Skeletal muscle satellite cell (primary cell): ENCODE data around the gene ASIC5. TPM values are rescaled to one million over a fixed set of nuclear protein-coding genes. Genes with fewer than 3 reads are reported as not detected.

Experiments used
- H3K27me3 ChIP-seq: 2 replicates; pipeline ENCODE4 v1.7.0; 2013; ENCODE audit warnings: low read length; ENCODE audit not compliant: control insufficient read depth, insufficient read depth
- H3K36me3 ChIP-seq: 2 replicates; pipeline ENCODE4 v1.7.0; 2013; ENCODE audit warnings: mild to moderate bottlenecking, control low read depth, low read length; ENCODE audit not compliant: insufficient read depth
- H3K4me1 ChIP-seq: 2 replicates; pipeline ENCODE4 v1.7.0; 2013; ENCODE audit warnings: low read length; ENCODE audit not compliant: control insufficient read depth, insufficient read depth
- H3K4me2 ChIP-seq: 2 replicates; pipeline ENCODE4 v1.7.0; 2013; ENCODE audit warnings: mild to moderate bottlenecking, low read length
- H3K4me3 ChIP-seq: 2 replicates; pipeline ENCODE4 v1.7.0; 2013; ENCODE audit warnings: low read length
- H3K9ac ChIP-seq: 2 replicates; pipeline ENCODE4 v1.7.0; 2013; ENCODE audit warnings: mild to moderate bottlenecking, low read depth, low read length, moderate library complexity
- H3K9me3 ChIP-seq: replicated peaks from 2 replicates; pipeline ENCODE4 v1.7.0; 2013; ENCODE audit warnings: mild to moderate bottlenecking, control low read depth, low read length
- total RNA-seq: library from RNA; depleted of rRNA; stranded (reverse); fragments of >200 nt; gene quantifications from 2 replicates; pipeline ENCODE4 v1.2.3, GENCODE V29; 2012; rRNA removed

ASIC5 gene, protein sequence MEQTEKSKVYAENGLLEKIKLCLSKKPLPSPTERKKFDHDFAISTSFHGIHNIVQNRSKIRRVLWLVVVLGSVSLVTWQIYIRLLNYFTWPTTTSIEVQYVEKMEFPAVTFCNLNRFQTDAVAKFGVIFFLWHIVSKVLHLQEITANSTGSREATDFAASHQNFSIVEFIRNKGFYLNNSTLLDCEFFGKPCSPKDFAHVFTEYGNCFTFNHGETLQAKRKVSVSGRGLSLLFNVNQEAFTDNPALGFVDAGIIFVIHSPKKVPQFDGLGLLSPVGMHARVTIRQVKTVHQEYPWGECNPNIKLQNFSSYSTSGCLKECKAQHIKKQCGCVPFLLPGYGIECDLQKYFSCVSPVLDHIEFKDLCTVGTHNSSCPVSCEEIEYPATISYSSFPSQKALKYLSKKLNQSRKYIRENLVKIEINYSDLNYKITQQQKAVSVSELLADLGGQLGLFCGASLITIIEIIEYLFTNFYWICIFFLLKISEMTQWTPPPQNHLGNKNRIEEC
- not detected in 2 replicates for total RNA-seq

DNA sequence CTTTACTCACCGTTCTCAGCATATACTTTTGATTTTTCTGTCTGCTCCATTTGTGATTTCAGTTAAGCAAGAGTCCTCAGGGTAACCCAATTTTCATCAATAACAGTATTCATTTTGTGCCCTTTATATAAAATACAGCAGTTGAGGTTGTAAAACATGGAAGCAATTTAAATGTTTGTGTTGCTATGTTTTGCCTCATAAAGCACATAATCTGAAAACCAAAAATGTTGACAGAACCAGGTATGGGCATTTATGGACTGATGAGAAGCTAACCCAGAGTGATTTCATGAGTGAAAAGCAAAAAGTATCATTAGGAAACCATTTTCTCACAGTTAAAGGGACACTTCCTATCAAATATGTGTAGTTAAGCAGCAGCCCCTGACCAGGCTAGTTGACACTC, at the start of gene ASIC5:
ASIC5 (minus strand) TSS at position 101 of the 400 bp plus-strand sequence; CDS start at position 50, 51 bp downstream.
- Histone ChIP-seq H3K36me3 (no peaks in the 10 kb centered on the region), H3K9ac (no peak within 1 kb of the TSS), H3K27me3 (no peaks in the 10 kb centered on the region)

DNA sequence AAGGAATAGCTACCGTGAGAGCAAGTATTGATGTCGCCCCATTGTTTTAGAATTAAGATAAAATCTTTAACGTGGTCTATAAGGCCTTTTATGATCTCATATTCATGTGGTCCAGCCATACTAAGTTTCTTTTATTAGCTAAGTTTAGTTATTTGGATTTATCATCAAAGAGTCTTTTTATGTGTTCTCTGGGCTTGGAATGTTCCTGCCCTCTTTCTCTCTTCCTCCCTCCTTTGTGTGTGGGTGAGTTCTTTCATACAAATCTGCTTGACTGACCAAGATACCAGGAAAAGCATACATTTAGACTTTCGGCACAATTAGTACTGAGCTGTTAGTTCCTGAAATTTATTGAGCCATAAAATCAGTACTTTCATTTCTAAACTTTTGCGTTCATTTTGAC, 48.7 kb upstream of the ASIC5 start:
- H3K4me3 ChIP-seq: no peak overlapping the region
- no peak overlapping the region for H3K4me2 ChIP-seq
- no peaks in the 10 kb centered on the region for H3K36me3 ChIP-seq
- H3K9ac ChIP-seq: no peak overlapping the region
- no peaks in the 10 kb centered on the region for H3K4me1 ChIP-seq
- no peaks in the 10 kb centered on the region for H3K27me3 ChIP-seq
- no peaks in the 10 kb centered on the region for H3K9me3 ChIP-seq

More for the DNA sequence above, at the start of gene ASIC5:
- Histone ChIP-seq H3K9me3 (no peaks in the 10 kb centered on the region), H3K4me1 (no peaks in the 10 kb centered on the region), H3K4me3 (no peak within 1 kb of the TSS), H3K4me2 (no peak within 1 kb of the TSS)

DNA sequence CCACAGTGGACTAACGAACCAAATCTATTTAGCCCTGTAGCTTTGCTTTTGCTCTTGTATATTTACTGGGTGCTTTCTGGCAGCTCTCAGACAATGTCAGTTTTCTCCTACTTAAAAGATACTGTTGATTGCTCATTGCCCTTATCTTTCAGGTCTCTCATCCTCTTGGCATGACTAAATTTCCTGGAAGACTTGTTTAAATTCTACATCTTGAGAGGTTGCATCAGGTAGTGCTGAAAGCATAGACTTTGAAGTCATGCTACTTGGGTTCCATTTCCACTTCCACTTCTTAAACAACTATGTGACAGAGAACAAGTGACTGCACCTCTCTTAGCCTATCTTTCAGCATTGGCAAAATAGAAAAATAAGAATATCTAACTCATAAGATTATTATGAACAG, 45.8 kb upstream of the ASIC5 start:
- no peak overlapping the region for H3K9ac ChIP-seq
- H3K4me1 ChIP-seq: peaks cover 5% of the 10 kb centered on the region
- H3K36me3 ChIP-seq: no peaks in the 10 kb centered on the region
- H3K27me3 ChIP-seq: peaks cover 11% of the 10 kb centered on the region
- H3K9me3 ChIP-seq: no peaks in the 10 kb centered on the region
- no peak overlapping the region for H3K4me3 ChIP-seq
- H3K4me2 ChIP-seq: no peak overlapping the region

DNA sequence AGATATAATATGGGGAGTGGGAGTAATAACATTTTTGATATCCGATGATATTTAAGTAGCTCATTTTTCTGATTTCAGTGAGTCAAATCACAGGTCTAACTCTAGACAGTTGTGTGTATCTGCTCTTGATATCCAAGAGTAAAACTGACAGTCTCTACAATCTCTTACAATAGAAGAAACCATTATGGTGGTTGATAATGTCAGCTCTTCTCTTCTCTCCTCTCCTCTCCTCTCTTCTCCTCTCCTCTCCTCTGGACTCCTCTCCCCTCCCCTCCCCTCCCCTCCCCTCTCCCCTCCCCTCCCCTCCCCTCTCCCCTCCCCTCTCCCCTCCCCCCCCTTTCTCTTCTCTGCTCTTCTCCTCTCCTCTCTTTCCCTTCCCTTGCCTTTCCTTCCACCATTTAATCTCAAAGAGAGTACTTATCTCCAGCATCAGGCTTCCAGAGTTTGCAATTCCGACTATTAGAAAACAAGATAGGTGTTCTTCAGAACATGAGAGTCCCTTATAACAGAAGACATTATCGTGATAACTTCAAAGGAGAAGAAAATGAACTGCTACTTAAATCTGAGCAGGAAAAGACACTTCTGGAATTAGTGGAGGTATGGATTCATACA, 43.6 kb upstream of the ASIC5 start:
- H3K9ac ChIP-seq: no peak overlapping the region
- H3K36me3 ChIP-seq: no peaks in the 10 kb centered on the region
- no peaks in the 10 kb centered on the region for H3K9me3 ChIP-seq
- H3K27me3 ChIP-seq: peaks cover 25% of the 10 kb centered on the region
- H3K4me3 ChIP-seq: no peak overlapping the region
- no peak overlapping the region for H3K4me2 ChIP-seq
- H3K4me1 ChIP-seq: peaks cover 15% of the 10 kb centered on the region

DNA sequence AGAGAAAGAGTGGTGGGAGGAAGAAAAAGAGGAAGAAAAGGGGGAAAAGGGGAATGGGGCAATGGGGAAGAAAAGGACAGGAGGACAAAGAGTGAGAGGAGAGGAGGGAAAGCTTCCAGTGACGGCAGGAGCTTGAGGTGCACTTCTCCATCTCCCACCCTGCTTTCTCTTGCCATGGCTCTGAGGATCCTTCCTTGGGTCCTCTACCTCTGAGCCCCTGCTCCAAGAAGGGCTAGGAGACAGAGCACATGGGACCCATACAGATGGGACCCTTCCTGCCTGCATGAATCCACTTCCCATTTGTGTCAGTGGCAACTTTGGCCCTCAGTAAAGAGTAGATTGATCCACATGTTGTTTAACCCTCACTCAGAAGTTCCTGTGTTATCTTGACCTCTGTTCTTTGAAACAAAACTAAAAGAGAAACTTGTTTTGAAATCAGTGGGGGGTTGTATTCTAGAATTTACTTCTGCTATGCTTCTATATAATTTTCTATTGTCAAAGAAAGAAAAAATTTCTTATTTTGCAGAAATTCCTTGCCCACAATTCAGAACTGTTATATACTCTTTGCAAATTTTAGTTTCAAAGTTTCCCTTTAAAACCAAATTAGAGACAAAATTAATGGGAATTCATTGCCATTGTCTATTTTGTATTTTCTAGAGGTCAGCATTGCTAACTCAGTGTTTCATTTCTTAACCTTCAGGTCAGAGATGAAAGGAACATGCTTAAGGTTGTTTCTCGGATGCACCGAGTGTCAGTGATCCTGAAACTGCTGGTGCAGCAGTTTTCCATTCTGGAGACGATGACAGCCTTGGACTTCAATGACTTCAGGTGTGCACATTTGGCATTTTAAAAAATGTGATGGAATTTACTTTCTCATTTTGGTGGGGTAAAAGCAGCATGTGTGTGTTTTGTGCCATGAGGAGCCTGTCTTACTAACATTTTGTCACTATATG, 42.4 kb upstream of the ASIC5 start:
- no peaks in the 10 kb centered on the region for H3K36me3 ChIP-seq
- no peak overlapping the region for H3K4me3 ChIP-seq
- peaks cover 15% of the 10 kb centered on the region for H3K4me1 ChIP-seq
- H3K4me2 ChIP-seq: no peak overlapping the region
- no peak overlapping the region for H3K9ac ChIP-seq
- no peaks in the 10 kb centered on the region for H3K9me3 ChIP-seq
- peaks cover 29% of the 10 kb centered on the region for H3K27me3 ChIP-seq

DNA sequence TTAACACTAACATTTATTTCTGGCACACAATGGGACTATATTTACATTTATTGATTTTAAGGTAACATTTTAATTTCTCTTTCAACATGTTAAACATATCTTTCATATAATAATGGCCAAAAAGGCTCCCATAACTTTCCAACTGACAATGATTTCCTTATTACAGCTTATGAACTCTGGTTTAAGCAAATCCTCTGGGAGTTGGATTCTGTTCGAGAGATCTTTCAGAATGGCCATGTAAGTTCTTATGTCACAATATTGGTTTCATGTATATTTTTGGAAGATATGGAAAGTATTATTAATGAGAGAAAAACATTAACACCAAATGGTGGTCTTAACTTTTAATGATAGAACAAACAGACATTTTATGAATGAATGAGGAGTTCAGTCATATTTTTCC, 41.5 kb upstream of the ASIC5 start:
- Histone ChIP-seq H3K27me3 (peaks cover 31% of the 10 kb centered on the region), H3K36me3 (no peaks in the 10 kb centered on the region), H3K4me1 (peaks cover 15% of the 10 kb centered on the region), H3K4me2 (peak overlapping the region; percentile 50), H3K4me3 (no peak overlapping the region), H3K9me3 (no peaks in the 10 kb centered on the region), H3K9ac (peak overlapping the region; percentile 41)

DNA sequence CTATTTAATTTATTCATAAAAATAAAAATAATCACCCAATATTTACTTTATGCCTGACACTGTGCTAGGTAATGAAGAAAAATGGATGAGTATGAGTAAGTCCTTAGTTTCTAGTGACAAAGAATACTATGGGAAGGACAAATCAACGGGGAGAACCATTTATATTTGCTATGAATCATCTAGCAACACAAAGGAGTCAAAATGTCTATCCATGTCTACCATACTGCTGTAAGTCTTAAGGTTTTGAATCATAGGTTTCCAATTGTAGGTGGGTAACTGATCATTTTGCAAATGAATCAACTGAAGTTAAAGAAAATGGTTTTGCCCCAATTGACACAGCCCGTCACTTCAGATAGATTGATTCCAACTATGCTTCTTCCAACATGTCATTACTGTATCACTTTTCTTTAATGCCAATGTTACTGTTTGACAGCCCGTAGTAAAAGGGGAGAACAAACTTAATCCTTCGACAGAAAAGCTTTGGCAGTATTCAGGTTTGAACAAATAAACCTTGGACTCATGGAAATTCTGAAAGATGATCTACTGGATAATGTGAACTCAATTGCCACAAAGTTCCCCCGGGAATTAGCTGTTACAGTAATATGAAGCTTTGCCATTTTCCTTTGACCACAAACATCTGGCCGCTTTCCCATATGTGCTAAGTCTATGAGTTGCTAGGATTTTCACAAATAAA, 40.6 kb upstream of the ASIC5 start:
- Histone ChIP-seq H3K4me3 (peak overlapping the region; percentile 18), H3K4me2 (peak overlapping the region; percentile 50), H3K27me3 (peaks cover 31% of the 10 kb centered on the region), H3K9me3 (no peaks in the 10 kb centered on the region), H3K9ac (no peak overlapping the region), H3K36me3 (no peaks in the 10 kb centered on the region), H3K4me1 (peaks cover 15% of the 10 kb centered on the region)

DNA sequence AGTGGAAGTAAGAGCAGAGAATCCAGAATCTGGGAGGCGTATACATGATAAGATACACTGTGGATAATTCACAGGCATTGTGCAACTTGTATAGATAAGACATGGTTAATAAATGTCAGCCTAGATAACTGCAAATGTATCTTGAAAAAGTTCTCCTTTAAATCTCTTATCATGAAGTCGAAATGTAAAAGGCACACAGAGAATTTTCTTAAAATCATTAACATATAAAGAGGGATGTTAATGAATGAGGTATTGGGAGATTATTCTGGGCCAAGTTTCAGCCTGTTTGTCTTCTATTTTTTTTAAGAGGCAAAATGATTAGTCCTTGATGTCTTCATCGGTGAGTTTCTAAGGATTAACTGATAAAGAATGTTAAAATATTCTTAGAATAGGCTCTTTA, 38.3 kb upstream of the ASIC5 start:
- no peak overlapping the region for H3K9ac ChIP-seq
- no peak overlapping the region for H3K4me2 ChIP-seq
- H3K4me3 ChIP-seq: no peak overlapping the region
- no peaks in the 10 kb centered on the region for H3K36me3 ChIP-seq
- no peaks in the 10 kb centered on the region for H3K9me3 ChIP-seq
- H3K27me3 ChIP-seq: peaks cover 31% of the 10 kb centered on the region
- H3K4me1 ChIP-seq: peaks cover 15% of the 10 kb centered on the region

DNA sequence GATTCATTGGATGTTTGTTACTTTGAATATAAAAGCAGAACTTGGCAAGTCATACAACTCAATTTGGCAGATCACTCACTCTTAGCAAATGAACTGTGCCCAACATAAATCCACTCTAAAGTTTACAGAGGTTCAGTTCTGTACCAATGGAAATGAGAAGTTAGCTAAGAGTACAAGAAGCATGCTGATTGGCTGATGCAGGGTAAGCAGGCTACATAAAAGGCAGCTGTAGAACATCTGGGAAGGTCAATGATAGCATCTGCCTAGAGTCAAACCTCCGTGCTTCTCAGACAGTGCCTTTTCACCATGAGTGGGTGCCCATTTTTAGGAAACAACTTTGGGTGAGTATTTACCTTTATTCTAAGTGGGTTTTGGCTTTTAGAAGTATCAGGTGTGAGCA, 37.4 kb upstream of the ASIC5 start, which contains the start of gene TDO2:
TDO2 (plus strand) TSS at position 244 of the 400 bp plus-strand sequence; CDS start at position 307, 63 bp downstream.
- peaks cover 15% of the 10 kb centered on the region for H3K4me1 ChIP-seq
- no peaks in the 10 kb centered on the region for H3K36me3 ChIP-seq
- H3K4me3 ChIP-seq: no peak within 1 kb of the TSS
- no peak within 1 kb of the TSS for H3K9ac ChIP-seq
- H3K4me2 ChIP-seq: no peak within 1 kb of the TSS
- peaks cover 27% of the 10 kb centered on the region for H3K27me3 ChIP-seq
- H3K9me3 ChIP-seq: no peaks in the 10 kb centered on the region

DNA sequence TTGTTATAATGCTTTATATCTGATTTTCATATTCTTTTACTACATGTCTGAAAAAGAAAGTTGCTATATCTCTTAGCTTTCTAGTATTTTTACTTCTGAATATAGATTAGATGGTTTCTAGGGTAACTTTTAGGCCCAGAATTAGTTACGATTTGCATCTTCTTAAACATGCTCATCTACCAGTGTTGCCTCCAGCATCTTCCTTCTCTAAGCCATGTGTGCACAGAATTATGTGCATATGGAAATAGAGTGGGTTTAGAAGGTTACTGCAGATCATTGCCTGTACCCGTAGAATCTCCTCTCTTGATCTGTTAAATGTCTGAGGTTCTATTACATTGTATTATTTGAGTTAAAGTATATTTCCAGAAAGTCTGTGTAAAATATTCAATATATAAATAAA, 34.9 kb upstream of the ASIC5 start:
- Histone ChIP-seq H3K27me3 (peaks cover 19% of the 10 kb centered on the region), H3K9me3 (no peaks in the 10 kb centered on the region), H3K4me3 (no peak overlapping the region), H3K36me3 (no peaks in the 10 kb centered on the region), H3K9ac (no peak overlapping the region), H3K4me2 (no peak overlapping the region), H3K4me1 (peaks cover under 1% of the 10 kb centered on the region)
